DLD1 (cell line): ENCODE results near the gene XIRP1.

ENCODE experiments used
- in situ Hi-C: cut with HindIII; loops from 2 replicates; pipeline ENCODE4 v1.10.0; 2017; ENCODE audit warnings: low sequenced_read_pairs

The XIRP1 gene

DNA sequence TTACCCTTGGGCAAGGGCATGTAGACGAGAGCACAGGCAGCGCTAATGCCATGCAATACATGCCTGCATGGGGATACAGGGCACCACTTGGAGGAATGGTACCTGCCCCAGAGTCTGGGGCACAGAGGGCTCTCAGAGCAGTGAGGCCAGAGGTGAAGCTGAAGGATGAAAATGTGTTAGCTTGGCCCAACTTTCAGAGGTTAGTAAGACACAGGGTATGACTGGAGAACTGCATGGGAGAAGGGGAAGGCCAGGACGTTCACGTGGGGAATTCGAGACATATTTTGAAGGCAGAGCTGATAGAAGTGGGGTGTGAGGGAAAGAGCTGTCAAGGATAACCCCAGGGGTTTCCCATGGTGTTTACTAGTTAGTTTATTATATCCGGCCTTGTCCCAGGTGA, 58.6 kb downstream of the XIRP1 start:
- in situ Hi-C loops = no loop called here
